Dendritic cell treated with granulocyte-macrophage colony-stimulating factor and Interleukin-4, amounts not matched to agents 40 ng/mL and 50 ng/mL, for 4 days (primary cell): ENCODE data around the gene EPB41L3.
A peak's percentile ranks its signal among the peaks of the same experiment; 100 is the strongest.

Experiments
- H3K27ac Mint-ChIP-seq: one replicate; pipeline ENCODE4 v1.8.0; 2022; ENCODE audit warnings: mild to moderate bottlenecking, mixed read lengths
- H3K27me3 Mint-ChIP-seq: one replicate; pipeline ENCODE4 v1.8.0; 2022; ENCODE audit warnings: mild to moderate bottlenecking, mixed read lengths
- H3K36me3 Mint-ChIP-seq: one replicate; pipeline ENCODE4 v1.8.0; 2022; ENCODE audit warnings: low read depth, mixed read lengths
- H3K4me1 Mint-ChIP-seq: one replicate; pipeline ENCODE4 v1.8.0; 2022; ENCODE audit warnings: low read depth, mixed read lengths
- H3K4me3 Mint-ChIP-seq: one replicate; pipeline ENCODE4 v1.8.0; 2022; ENCODE audit warnings: mild to moderate bottlenecking, moderate library complexity, mixed read lengths
- H3K9me3 Mint-ChIP-seq: one replicate; pipeline ENCODE4 v1.8.0; 2022; ENCODE audit warnings: mixed read lengths
- intact Hi-C: fragments of 100-400 bp; cut with micrococcal nuclease; formaldehyde crosslinking; loops from one replicate; pipeline ENCODE4 v1.15.0; 2022

Gene EPB41L3

GRCh38 chr18:5467671-5468070 lies 76.1 kb downstream of the EPB41L3 start:
- no peaks in the 10 kb centered on the region for H3K9me3 Mint-ChIP-seq
- peak overlapping the region; percentile 81 for H3K27ac Mint-ChIP-seq
- peaks cover 71% of the 10 kb centered on the region for H3K4me1 Mint-ChIP-seq
- H3K27me3 Mint-ChIP-seq: no peaks in the 10 kb centered on the region
- peaks cover 28% of the 10 kb centered on the region for H3K36me3 Mint-ChIP-seq
- no peak overlapping the region for H3K4me3 Mint-ChIP-seq
- intact Hi-C loops: no loop called here

- intact Hi-C loops: no loop called here
- no peaks in the 10 kb centered on the region for H3K9me3 Mint-ChIP-seq
- H3K4me1 Mint-ChIP-seq: peaks cover 85% of the 10 kb centered on the region
- H3K27me3 Mint-ChIP-seq: no peaks in the 10 kb centered on the region
- peak overlapping the region; percentile 81 for H3K27ac Mint-ChIP-seq
- H3K36me3 Mint-ChIP-seq: peaks cover 25% of the 10 kb centered on the region
- H3K4me3 Mint-ChIP-seq: peak overlapping the region; percentile 42
Measured at GRCh38 chr18:5466256-5466655, 77.5 kb downstream of the EPB41L3 start.

GRCh38 chr18:5464251-5464650 lies 79.5 kb downstream of the EPB41L3 start:
- Mint-ChIP-seq H3K27ac (peak overlapping the region; percentile 81), H3K4me1 (peaks cover 80% of the 10 kb centered on the region), H3K36me3 (peaks cover 13% of the 10 kb centered on the region), H3K27me3 (no peaks in the 10 kb centered on the region), H3K9me3 (no peaks in the 10 kb centered on the region), H3K4me3 (peak overlapping the region; percentile 37)
- intact Hi-C loops: loop anchor here (5.0 kb wide), 2 partner anchors 48 to 118 kb away; no protein-coding TSS in a partner anchor

DNA sequence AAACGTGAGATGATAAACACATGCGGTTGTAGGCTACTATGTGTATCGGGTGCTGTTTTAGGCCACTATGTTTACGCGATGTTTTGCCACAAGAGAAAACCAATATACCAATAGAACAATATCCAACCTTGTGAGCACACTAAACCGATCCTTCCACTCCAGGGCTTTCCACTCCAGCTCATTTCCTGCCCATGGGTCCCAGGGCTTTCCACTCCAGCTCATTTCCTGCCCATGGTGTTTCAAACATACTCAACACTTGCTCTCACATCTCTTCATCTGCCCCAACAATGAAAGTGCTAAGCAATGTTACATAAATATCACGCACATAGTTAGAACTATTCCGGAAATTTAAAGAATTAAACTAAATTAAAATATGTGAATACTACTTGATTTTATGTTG lies 80.0 kb downstream of the EPB41L3 start:
- peaks cover 75% of the 10 kb centered on the region for H3K4me1 Mint-ChIP-seq
- peak overlapping the region; percentile 81 for H3K27ac Mint-ChIP-seq
- peaks cover 9% of the 10 kb centered on the region for H3K36me3 Mint-ChIP-seq
- no peaks in the 10 kb centered on the region for H3K9me3 Mint-ChIP-seq
- no peaks in the 10 kb centered on the region for H3K27me3 Mint-ChIP-seq
- H3K4me3 Mint-ChIP-seq: peak overlapping the region; percentile 53
- intact Hi-C loops: loop anchor here (5.0 kb wide), 2 partner anchors 48 to 118 kb away; no protein-coding TSS in a partner anchor

DNA sequence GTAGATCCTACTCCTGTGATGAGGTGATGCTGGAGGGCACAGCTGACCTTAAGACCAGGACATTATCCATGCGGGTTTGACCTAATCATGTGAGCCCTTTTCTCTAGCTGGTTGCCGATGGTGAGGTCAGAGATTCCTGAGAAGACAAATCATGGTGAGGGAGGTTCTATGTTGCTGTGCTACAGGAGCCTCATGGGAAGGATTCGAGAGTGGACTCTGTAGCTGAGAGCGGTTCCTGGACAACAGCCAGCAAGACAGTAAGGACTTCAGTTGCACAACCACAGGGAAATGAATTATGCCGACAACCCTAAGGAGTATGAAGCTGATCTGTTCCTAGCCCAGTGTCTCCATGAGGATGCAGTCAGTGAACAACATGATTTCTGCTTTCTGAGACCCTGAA lies 80.4 kb downstream of the EPB41L3 start:
- H3K36me3 Mint-ChIP-seq: peaks cover 5% of the 10 kb centered on the region
- H3K4me3 Mint-ChIP-seq: peak overlapping the region; percentile 21
- H3K27me3 Mint-ChIP-seq: no peaks in the 10 kb centered on the region
- H3K27ac Mint-ChIP-seq: peak overlapping the region; percentile 81
- peaks cover 71% of the 10 kb centered on the region for H3K4me1 Mint-ChIP-seq
- intact Hi-C loops: loop anchor here (5.0 kb wide), 2 partner anchors 49 to 119 kb away; no protein-coding TSS in a partner anchor
- H3K9me3 Mint-ChIP-seq: no peaks in the 10 kb centered on the region

- H3K4me3 Mint-ChIP-seq: no peak overlapping the region
- no peaks in the 10 kb centered on the region for H3K27me3 Mint-ChIP-seq
- H3K9me3 Mint-ChIP-seq: no peaks in the 10 kb centered on the region
- H3K27ac Mint-ChIP-seq: peak overlapping the region; percentile 81
- intact Hi-C loops: loop anchor here (5.0 kb wide), 2 partner anchors 50 to 120 kb away; no protein-coding TSS in a partner anchor
- H3K36me3 Mint-ChIP-seq: no peaks in the 10 kb centered on the region
- peaks cover 66% of the 10 kb centered on the region for H3K4me1 Mint-ChIP-seq
Measured at GRCh38 chr18:5462227-5462626, 81.6 kb downstream of the EPB41L3 start.

- Mint-ChIP-seq H3K27ac (no peak overlapping the region), H3K27me3 (no peaks in the 10 kb centered on the region), H3K4me3 (no peak overlapping the region), H3K36me3 (no peaks in the 10 kb centered on the region), H3K9me3 (no peaks in the 10 kb centered on the region), H3K4me1 (peaks cover 63% of the 10 kb centered on the region)
- intact Hi-C loops: loop anchor here (5.0 kb wide), 2 partner anchors 51 to 121 kb away; no protein-coding TSS in a partner anchor
Measured at GRCh38 chr18:5461041-5461440, 82.8 kb downstream of the EPB41L3 start.

GRCh38 chr18:5457462-5457957 lies 86.3 kb downstream of the EPB41L3 start:
- no peaks in the 10 kb centered on the region for H3K9me3 Mint-ChIP-seq
- intact Hi-C loops: loop anchor here (2.0 kb wide), 1 partner anchor 89 kb away; no protein-coding TSS in a partner anchor
- H3K4me3 Mint-ChIP-seq: no peak overlapping the region
- no peaks in the 10 kb centered on the region for H3K27me3 Mint-ChIP-seq
- peaks cover 45% of the 10 kb centered on the region for H3K4me1 Mint-ChIP-seq
- H3K36me3 Mint-ChIP-seq: no peaks in the 10 kb centered on the region
- peak overlapping the region; percentile 69 for H3K27ac Mint-ChIP-seq

- intact Hi-C loops: loop anchor here (2.0 kb wide), 1 partner anchor 90 kb away; no protein-coding TSS in a partner anchor
- Mint-ChIP-seq H3K4me1 (peaks cover 38% of the 10 kb centered on the region), H3K27ac (peak overlapping the region; percentile 69), H3K9me3 (no peaks in the 10 kb centered on the region), H3K36me3 (no peaks in the 10 kb centered on the region), H3K27me3 (no peaks in the 10 kb centered on the region), H3K4me3 (no peak overlapping the region)
Measured at GRCh38 chr18:5456577-5457461, 87.0 kb downstream of the EPB41L3 start.

DNA sequence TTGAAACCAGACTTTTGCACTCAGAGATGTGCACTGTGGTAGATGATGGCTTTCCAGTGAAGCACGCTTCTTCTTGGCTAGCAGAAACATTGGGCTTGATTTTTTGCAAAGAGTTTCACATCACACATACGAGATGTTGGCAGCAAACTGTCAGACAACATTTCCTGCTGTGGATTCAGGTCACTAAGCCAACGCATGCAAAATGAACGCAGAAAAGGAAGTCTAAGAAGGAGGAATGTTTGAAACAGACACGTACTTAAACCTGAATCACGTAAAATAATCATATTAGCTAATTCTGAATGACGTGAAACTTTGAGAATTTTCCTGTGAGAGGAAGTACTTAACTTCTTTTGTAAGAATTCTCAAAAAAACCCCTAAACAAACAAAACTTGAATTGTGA lies 88.1 kb downstream of the EPB41L3 start:
- Mint-ChIP-seq H3K9me3 (no peaks in the 10 kb centered on the region), H3K27ac (peak overlapping the region; percentile 50)

GRCh38 chr18:5452943-5453443 lies 90.8 kb downstream of the EPB41L3 start:
- intact Hi-C loops: no loop called here
- Mint-ChIP-seq H3K27me3 (no peaks in the 10 kb centered on the region), H3K4me1 (peaks cover 46% of the 10 kb centered on the region), H3K36me3 (no peaks in the 10 kb centered on the region), H3K27ac (no peak overlapping the region), H3K4me3 (no peak overlapping the region), H3K9me3 (no peaks in the 10 kb centered on the region)

More for the DNA sequence above, 88.1 kb downstream of the EPB41L3 start:
- H3K4me3 Mint-ChIP-seq: no peak overlapping the region
- H3K27me3 Mint-ChIP-seq: no peaks in the 10 kb centered on the region
- H3K4me1 Mint-ChIP-seq: peaks cover 38% of the 10 kb centered on the region
- intact Hi-C loops: loop anchor here (2.0 kb wide), 2 partner anchors 15 to 91 kb away; no protein-coding TSS in a partner anchor
- H3K36me3 Mint-ChIP-seq: no peaks in the 10 kb centered on the region

DNA sequence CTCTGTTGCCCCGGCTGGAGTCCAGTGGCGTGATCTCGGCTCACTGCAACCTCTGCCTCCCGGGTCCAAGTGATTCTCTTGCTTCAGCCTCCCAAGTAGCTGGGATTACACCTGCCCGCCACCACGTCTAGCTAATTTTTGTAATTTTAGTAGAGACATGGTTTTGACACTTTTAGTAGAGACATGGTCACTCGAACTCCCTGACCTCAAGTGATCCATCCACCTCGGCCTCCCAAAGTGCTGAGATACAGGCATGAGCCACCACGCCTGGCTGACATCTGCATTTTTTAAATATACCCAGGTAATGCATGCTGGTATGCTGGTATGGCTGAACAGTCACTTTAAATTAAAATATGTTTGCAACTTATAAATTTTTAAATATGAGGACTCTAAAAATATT lies 91.9 kb downstream of the EPB41L3 start:
- Mint-ChIP-seq H3K36me3 (no peaks in the 10 kb centered on the region), H3K4me3 (no peak overlapping the region), H3K27ac (no peak overlapping the region), H3K4me1 (peaks cover 36% of the 10 kb centered on the region), H3K9me3 (no peaks in the 10 kb centered on the region), H3K27me3 (no peaks in the 10 kb centered on the region)
- intact Hi-C loops: no loop called here

DNA sequence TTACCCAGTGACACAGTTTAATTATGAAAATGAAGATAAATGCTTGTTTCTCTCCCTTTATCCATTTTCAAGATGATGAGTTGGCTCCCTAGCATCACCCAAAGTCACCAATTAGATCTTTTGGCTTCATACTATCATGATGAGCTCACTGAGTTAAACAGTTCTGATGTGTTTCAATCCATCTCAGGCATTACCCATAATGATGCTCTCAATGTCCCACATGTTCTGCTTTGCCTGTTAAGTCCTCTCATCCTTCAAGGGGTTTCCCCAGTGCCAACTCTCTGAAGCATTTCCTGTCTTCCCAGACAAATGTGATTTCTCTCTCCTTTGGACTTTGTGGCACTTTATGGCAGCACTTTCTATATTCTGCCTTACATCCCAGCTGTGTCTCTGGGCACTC lies 92.6 kb downstream of the EPB41L3 start:
- intact Hi-C loops: no loop called here
- no peak overlapping the region for H3K27ac Mint-ChIP-seq
- no peaks in the 10 kb centered on the region for H3K27me3 Mint-ChIP-seq
- H3K9me3 Mint-ChIP-seq: no peaks in the 10 kb centered on the region
- peaks cover 30% of the 10 kb centered on the region for H3K4me1 Mint-ChIP-seq
- H3K36me3 Mint-ChIP-seq: no peaks in the 10 kb centered on the region
- H3K4me3 Mint-ChIP-seq: no peak overlapping the region
